SK-N-SH (cell line): ENCODE measurements around the gene PPP1R10. TPM values are rescaled to one million over a fixed set of nuclear protein-coding genes. Genes with fewer than 3 reads are reported as not detected.

Experiments used
- CTCF ChIA-PET: fragments of 300-600, 350-600 bp; formaldehyde crosslinking; extraction: SDS; loops from one replicate; lab custom pipeline; 2021; lab: Yijun Ruan, JAX
- POLR2A ChIA-PET: fragments of 350-600 bp; sonication (Branson Sonifier 250); formaldehyde crosslinking; extraction: SDS; loops from one replicate; lab custom pipeline; 2020; ENCODE audit warnings: antibody characterized with exemption, inconsistent platforms; lab: Yijun Ruan, JAX
- DNase-seq: peaks from one replicate; pipeline ENCODE4 v3.0.0; 2012
- H2AFZ ChIP-seq: fragments of 200-600 bp; sonication (generic); 2 replicates; pipeline ENCODE4 v1.8.1; 2016; ENCODE audit warnings: antibody characterized with exemption, mild to moderate bottlenecking, low read depth
- H3F3A ChIP-seq: fragments of 200-600 bp; sonication (generic); replicated peaks from 2 replicates; pipeline ENCODE3; 2016; ENCODE audit warnings: antibody characterized with exemption, mild to moderate bottlenecking; ENCODE audit not compliant: insufficient read depth
- H3K27ac ChIP-seq, 2 experiments: fragments of 200-500 bp in 1 of 2; fragments of 200-600 bp in 1 of 2; sonication (Bioruptor generic) in 1 of 2; sonication (generic), shearing (Covaris generic) in 1 of 2; 2 replicates each; pipeline versions ENCODE4 v1.5.1 to v1.6.1; 2014 to 2016; ENCODE audit warnings: low read depth in 2 of 2, inconsistent platforms in 1 of 2, low read length in 1 of 2, mild to moderate bottlenecking in 1 of 2, mixed read lengths in 1 of 2
- H3K27me3 ChIP-seq: fragments of 200-600 bp; sonication (generic), shearing (Covaris generic); 2 replicates; pipeline ENCODE4 v1.6.1; 2016; ENCODE audit warnings: mixed run types; ENCODE audit not compliant: insufficient read depth
- H3K36me3 ChIP-seq, 2 experiments: fragments of 200-500 bp in 1 of 2; fragments of 200-600 bp in 1 of 2; sonication (Bioruptor generic) in 1 of 2; sonication (generic) in 1 of 2; replicated peaks in 1 of 2; 2 replicates each; pipeline versions ENCODE3 to v1.5.1; 2014 to 2016; ENCODE audit warnings: low read length in 1 of 2, mild to moderate bottlenecking in 1 of 2; ENCODE audit not compliant: insufficient read depth in 2 of 2, control insufficient read depth in 1 of 2
- H3K4me1 ChIP-seq, 2 experiments: fragments of 200-500 bp in 1 of 2; fragments of 200-600 bp in 1 of 2; sonication (Bioruptor generic) in 1 of 2; sonication (generic), shearing (Covaris generic) in 1 of 2; 2 replicates each; pipeline versions ENCODE4 v1.5.1 to v1.6.1; 2014 to 2016; ENCODE audit warnings: low read depth in 1 of 2, low read length in 1 of 2, mixed run types in 1 of 2; ENCODE audit not compliant: insufficient read depth in 2 of 2, control insufficient read depth in 1 of 2
- H3K4me2 ChIP-seq: fragments of 200-600 bp; sonication (generic), shearing (Covaris generic); 2 replicates; pipeline ENCODE4 v1.6.1; 2017; ENCODE audit warnings: mixed run types
- H3K4me3 ChIP-seq, 2 experiments: fragments of 200-500 bp in 1 of 2; fragments of 200-600 bp in 1 of 2; sonication (Bioruptor generic) in 1 of 2; sonication (generic), shearing (Covaris generic) in 1 of 2; 2 replicates each; pipeline versions ENCODE4 v1.5.1 to v1.8.1; 2014 to 2016; ENCODE audit warnings: low read depth in 2 of 2, inconsistent platforms in 1 of 2, low read length in 1 of 2, mild to moderate bottlenecking in 1 of 2, mixed read lengths in 1 of 2, moderate library complexity in 1 of 2
- H3K79me2 ChIP-seq: fragments of 200-600 bp; sonication (generic); 2 replicates; pipeline ENCODE4 v1.8.1; 2017; ENCODE audit warnings: mild to moderate bottlenecking; ENCODE audit not compliant: insufficient read depth
- H3K9ac ChIP-seq: fragments of 200-600 bp; sonication (generic); 2 replicates; pipeline ENCODE4 v1.6.1; 2017; ENCODE audit warnings: mixed run types
- H3K9me2 ChIP-seq: fragments of 200-600 bp; sonication (generic); 2 replicates; pipeline ENCODE4 v1.6.1; 2017; ENCODE audit warnings: mixed run types
- H3K9me3 ChIP-seq: fragments of 200-600 bp; sonication (generic); 2 replicates; pipeline ENCODE4 v1.6.1; 2017; ENCODE audit warnings: mixed run types, mild to moderate bottlenecking, moderate library complexity
- H4K20me1 ChIP-seq: fragments of 200-600 bp; sonication (generic); 2 replicates; pipeline ENCODE4 v1.6.1; 2017; ENCODE audit warnings: mild to moderate bottlenecking, mixed run types; ENCODE audit not compliant: insufficient read depth
- CTCF ChIP-seq: fragments of 200-600 bp; sonication (generic); IDR thresholded peaks from 2 replicates; pipeline ENCODE4 v1.6.1; 2017; ENCODE audit warnings: antibody characterized with exemption, mild to moderate bottlenecking, moderate library complexity
- ELF1 ChIP-seq: IDR thresholded peaks from 2 replicates; pipeline ENCODE4 v1.4.0; 2012
- FOSL2 ChIP-seq: IDR thresholded peaks from 2 replicates; pipeline ENCODE4 v1.4.0; 2012; ENCODE audit warnings: low read depth, mild to moderate bottlenecking, moderate library complexity, borderline replicate concordance
- FOXJ3 ChIP-seq: sonication (generic); formaldehyde crosslinking; IDR thresholded peaks from 2 replicates; pipeline ENCODE4 v1.5.1; 2020; ENCODE audit warnings: mild to moderate bottlenecking, missing genetic modification reagents
- GATA2 ChIP-seq: sonication (generic); formaldehyde crosslinking; IDR thresholded peaks from 2 replicates; pipeline ENCODE4 v1.5.0; 2020; ENCODE audit warnings: mild to moderate bottlenecking, missing genetic modification reagents
- JUND ChIP-seq: IDR thresholded peaks from 2 replicates; pipeline ENCODE4 v1.4.0; 2012
- MXI1 ChIP-seq: IDR thresholded peaks from 2 replicates; pipeline ENCODE4 v1.6.1; 2012; ENCODE audit warnings: mild to moderate bottlenecking, low read depth, low read length, improper control_type of control experiment
- NFIC ChIP-seq: IDR thresholded peaks from 2 replicates; pipeline ENCODE4 v1.4.0; 2012; ENCODE audit warnings: borderline replicate concordance
- PBX3 ChIP-seq: IDR thresholded peaks from 2 replicates; pipeline ENCODE4; 2012
- RAD21 ChIP-seq: IDR thresholded peaks from 2 replicates; pipeline ENCODE4 v1.6.1; 2012; ENCODE audit warnings: mild to moderate bottlenecking, low read length
- RCOR1 ChIP-seq: fragments of 150-350 bp; IDR thresholded peaks from 2 replicates; pipeline ENCODE4 v1.6.1; 2017; ENCODE audit warnings: antibody characterized with exemption, low read length
- SIN3A ChIP-seq: IDR thresholded peaks from 2 replicates; pipeline ENCODE4 v1.6.1; 2012; ENCODE audit warnings: low read depth, mild to moderate bottlenecking, low read length, moderate library complexity, borderline replicate concordance
- TAF1 ChIP-seq: IDR thresholded peaks from 2 replicates; pipeline ENCODE4 v1.6.1; 2012; ENCODE audit warnings: low read depth, mild to moderate bottlenecking, low read length, moderate library complexity, borderline replicate concordance
- TCF12 ChIP-seq: IDR thresholded peaks from 2 replicates; pipeline ENCODE4 v1.4.0; 2012
- TEAD4 ChIP-seq: IDR thresholded peaks from 2 replicates; pipeline ENCODE4 v1.4.0; 2012; ENCODE audit warnings: mild to moderate bottlenecking, borderline replicate concordance; ENCODE audit not compliant: insufficient read depth
- USF2 ChIP-seq: fragments of 150-350 bp; IDR thresholded peaks from 2 replicates; pipeline ENCODE4 v1.6.1; 2017; ENCODE audit warnings: antibody characterized with exemption, low read length, low read depth, borderline replicate concordance
- YY1 ChIP-seq: IDR thresholded peaks from 2 replicates; pipeline ENCODE4 v1.4.0; 2012; ENCODE audit warnings: low read depth, mild to moderate bottlenecking
- WGBS: methylation state at CpG from one replicate; pipeline ENCODE4 v1.1.6; 2017; ENCODE audit warnings: low lambda C conversion rate; 5-methylcytosine and 5-hydroxymethylcytosine counted together
- polyA plus RNA-seq, 3 experiments: library from polyadenylated mRNA; depleted of rRNA; stranded (reverse); fragments of >200 nt; gene quantifications; 2 replicates each; pipeline ENCODE4 v1.2.3, GENCODE V29; 2012

The PPP1R10 gene
- polyA plus RNA-seq, 1 of the 3 experiments (the other 2 are of a cell fraction), result 16.8 TPM

DNA sequence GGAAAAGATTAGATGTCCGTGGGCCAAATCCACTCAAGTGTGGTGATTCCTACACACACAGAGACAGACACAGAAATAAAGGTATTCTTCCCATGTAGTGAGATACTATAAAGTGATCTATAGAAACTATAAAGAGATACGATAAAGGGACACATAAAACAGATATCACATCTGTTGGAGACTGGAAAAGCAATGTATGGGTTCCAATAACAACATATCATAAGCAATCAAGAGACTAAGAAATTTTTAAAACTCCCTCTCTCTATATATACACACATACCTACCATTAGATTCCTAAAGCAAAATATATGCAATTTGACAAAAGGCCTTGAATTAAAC is 5.2 kb downstream of the PPP1R10 start:
- no peak for DNase-seq
- Histone ChIP-seq H3K79me2 (peaks cover 67% of the 10 kb centered on the region), H3K4me1 (peaks cover 22 to 23% of the 10 kb centered on the region in 2 experiments), H3K9ac (no peak overlapping the region), H3K4me3 (no peak overlapping the region), H4K20me1 (peaks cover 16% of the 10 kb centered on the region), H3K4me2 (no peak overlapping the region), H2AFZ (no peak overlapping the region), H3K27me3 (no peaks in the 10 kb centered on the region), H3K9me2 (no peaks in the 10 kb centered on the region), H3F3A (peaks cover 56% of the 10 kb centered on the region), H3K36me3 (peaks cover 50 to 62% of the 10 kb centered on the region in 2 experiments), H3K27ac (peak overlapping the region in 1 of 2 experiments; percentile 96; a peak in 2 of 4 replicates), H3K9me3 (no peaks in the 10 kb centered on the region)
- no peak for TF ChIP-seq CTCF
- TF ChIP-seq FOSL2, result no peak
- TF ChIP-seq FOXJ3 (CRISPR knock-in tag), result no peak
- no peak for TF ChIP-seq MXI1
- TF ChIP-seq SIN3A, result no peak
- TF ChIP-seq ELF1, result no peak
- TF ChIP-seq TAF1, result no peak
- no peak for TF ChIP-seq NFIC
- no peak for TF ChIP-seq GATA2 (CRISPR knock-in tag)
- no peak for TF ChIP-seq JUND
- no peak for TF ChIP-seq YY1
- no peak for TF ChIP-seq USF2
- TF ChIP-seq PBX3, result no peak
- no peak for TF ChIP-seq RAD21
- TF ChIP-seq RCOR1, result no peak
- no peak for TF ChIP-seq TCF12
- no peak for TF ChIP-seq TEAD4
- ChIA-PET CTCF (interaction anchor here (1.1 to 3.8 kb wide), 7 partner anchors 11 to 130 kb away, joined by 3 to 33 read pairs (median 7); no protein-coding TSS in a partner anchor), POLR2A (interaction anchor here (1.6 to 4.7 kb wide), 4 partner anchors 11 to 110 kb away, joined by 5 to 32 read pairs (median 12); partner anchors contain the start of gene PRR3)
- 98% methylated on average over 2 of the region's 2 CpGs for WGBS
